Mucosa of stomach (tissue), 1 donor: Measurements from ENCODE around the gene SASH1.

Source experiments
- H3K27me3 ChIP-seq: one replicate; pipeline ENCODE4 v1.7.0; 2013; ENCODE audit warnings: mild to moderate bottlenecking, low read length; ENCODE audit not compliant: control insufficient read depth, insufficient read depth
- H3K36me3 ChIP-seq: one replicate; pipeline ENCODE4 v1.7.0; 2013; ENCODE audit warnings: low read length; ENCODE audit not compliant: control insufficient read depth, insufficient read depth
- H3K4me1 ChIP-seq: one replicate; pipeline ENCODE4 v1.7.0; 2013; ENCODE audit warnings: mild to moderate bottlenecking, low read length; ENCODE audit not compliant: control insufficient read depth, insufficient read depth
- H3K4me3 ChIP-seq: one replicate; pipeline ENCODE4 v1.7.0; 2013; ENCODE audit warnings: low read length
- H3K9ac ChIP-seq: one replicate; pipeline ENCODE4 v1.7.0; 2013; ENCODE audit warnings: mild to moderate bottlenecking, low read length, moderate library complexity
- H3K9me3 ChIP-seq: one replicate; pipeline ENCODE4 v1.7.0; 2013; ENCODE audit warnings: mild to moderate bottlenecking, low read length, moderate library complexity; ENCODE audit not compliant: control insufficient read depth
- donor health status: Pancreatic carcinoma.

Gene SASH1

GRCh38 chr6:148479497-148479896 is 136.9 kb downstream of the SASH1 start:
- Histone ChIP-seq H3K4me1 (no peaks in the 10 kb centered on the region), H3K9ac (no peak overlapping the region), H3K27me3 (no peaks in the 10 kb centered on the region), H3K36me3 (no peaks in the 10 kb centered on the region), H3K4me3 (no peak overlapping the region), H3K9me3 (no peaks in the 10 kb centered on the region)

GRCh38 chr6:148487461-148487860 is 144.8 kb downstream of the SASH1 start:
- no peaks in the 10 kb centered on the region for H3K36me3 ChIP-seq
- no peaks in the 10 kb centered on the region for H3K27me3 ChIP-seq
- H3K9ac ChIP-seq = no peak overlapping the region
- no peaks in the 10 kb centered on the region for H3K4me1 ChIP-seq
- H3K9me3 ChIP-seq = no peaks in the 10 kb centered on the region
- H3K4me3 ChIP-seq = no peak overlapping the region

- H3K9me3 ChIP-seq = no peaks in the 10 kb centered on the region
- H3K4me1 ChIP-seq = no peaks in the 10 kb centered on the region
- no peaks in the 10 kb centered on the region for H3K27me3 ChIP-seq
- H3K9ac ChIP-seq = no peak overlapping the region
- H3K36me3 ChIP-seq = no peaks in the 10 kb centered on the region
- no peak overlapping the region for H3K4me3 ChIP-seq
Measured at GRCh38 chr6:148491638-148492251, 149.1 kb downstream of the SASH1 start.

GRCh38 chr6:148492654-148493290 is 150.1 kb downstream of the SASH1 start:
- H3K4me3 ChIP-seq = no peak overlapping the region

GRCh38 chr6:148493424-148493823 is 150.8 kb downstream of the SASH1 start:
- H3K9me3 ChIP-seq = no peaks in the 10 kb centered on the region
- no peak overlapping the region for H3K9ac ChIP-seq
- no peaks in the 10 kb centered on the region for H3K4me1 ChIP-seq
- H3K36me3 ChIP-seq = no peaks in the 10 kb centered on the region
- H3K4me3 ChIP-seq = no peak overlapping the region
- H3K27me3 ChIP-seq = no peaks in the 10 kb centered on the region

More at GRCh38 chr6:148492654-148493290, 150.1 kb downstream of the SASH1 start:
- H3K27me3 ChIP-seq = no peaks in the 10 kb centered on the region
- no peaks in the 10 kb centered on the region for H3K9me3 ChIP-seq
- no peak overlapping the region for H3K9ac ChIP-seq
- no peaks in the 10 kb centered on the region for H3K36me3 ChIP-seq
- H3K4me1 ChIP-seq = no peaks in the 10 kb centered on the region

GRCh38 chr6:148494226-148494625 is 151.6 kb downstream of the SASH1 start:
- no peak overlapping the region for H3K9ac ChIP-seq
- no peaks in the 10 kb centered on the region for H3K27me3 ChIP-seq
- H3K4me3 ChIP-seq = no peak overlapping the region
- no peaks in the 10 kb centered on the region for H3K4me1 ChIP-seq
- H3K9me3 ChIP-seq = no peaks in the 10 kb centered on the region
- H3K36me3 ChIP-seq = no peaks in the 10 kb centered on the region

GRCh38 chr6:148495029-148495428 is 152.4 kb downstream of the SASH1 start:
- H3K9ac ChIP-seq = no peak overlapping the region
- H3K36me3 ChIP-seq = no peaks in the 10 kb centered on the region
- no peaks in the 10 kb centered on the region for H3K4me1 ChIP-seq
- H3K4me3 ChIP-seq = no peak overlapping the region
- no peaks in the 10 kb centered on the region for H3K27me3 ChIP-seq
- no peaks in the 10 kb centered on the region for H3K9me3 ChIP-seq

GRCh38 chr6:148497257-148497656 is 154.6 kb downstream of the SASH1 start:
- no peak overlapping the region for H3K9ac ChIP-seq
- H3K27me3 ChIP-seq = no peaks in the 10 kb centered on the region
- H3K36me3 ChIP-seq = no peaks in the 10 kb centered on the region
- no peaks in the 10 kb centered on the region for H3K4me1 ChIP-seq
- no peaks in the 10 kb centered on the region for H3K9me3 ChIP-seq
- no peak overlapping the region for H3K4me3 ChIP-seq

- H3K4me1 ChIP-seq = no peaks in the 10 kb centered on the region
Measured at GRCh38 chr6:148497717-148498116, 155.1 kb downstream of the SASH1 start.

GRCh38 chr6:148500402-148500801 is 157.8 kb downstream of the SASH1 start:
- H3K9ac ChIP-seq = no peak overlapping the region
- H3K9me3 ChIP-seq = no peaks in the 10 kb centered on the region
- no peak overlapping the region for H3K4me3 ChIP-seq
- H3K4me1 ChIP-seq = no peaks in the 10 kb centered on the region
- H3K36me3 ChIP-seq = no peaks in the 10 kb centered on the region
- no peaks in the 10 kb centered on the region for H3K27me3 ChIP-seq

More at GRCh38 chr6:148497717-148498116, 155.1 kb downstream of the SASH1 start:
- Histone ChIP-seq H3K36me3 (no peaks in the 10 kb centered on the region), H3K4me3 (no peak overlapping the region), H3K9me3 (no peaks in the 10 kb centered on the region), H3K27me3 (no peaks in the 10 kb centered on the region), H3K9ac (no peak overlapping the region)

GRCh38 chr6:148501178-148501590 is 158.5 kb downstream of the SASH1 start:
- Histone ChIP-seq H3K4me3 (no peak overlapping the region), H3K9me3 (no peaks in the 10 kb centered on the region), H3K36me3 (no peaks in the 10 kb centered on the region)

GRCh38 chr6:148502083-148502772 is 159.6 kb downstream of the SASH1 start:
- no peaks in the 10 kb centered on the region for H3K27me3 ChIP-seq
- H3K9ac ChIP-seq = no peak overlapping the region
- H3K4me3 ChIP-seq = no peak overlapping the region
- H3K4me1 ChIP-seq = no peaks in the 10 kb centered on the region
- no peaks in the 10 kb centered on the region for H3K9me3 ChIP-seq
- no peaks in the 10 kb centered on the region for H3K36me3 ChIP-seq

More at GRCh38 chr6:148501178-148501590, 158.5 kb downstream of the SASH1 start:
- no peaks in the 10 kb centered on the region for H3K27me3 ChIP-seq
- H3K9ac ChIP-seq = no peak overlapping the region
- no peaks in the 10 kb centered on the region for H3K4me1 ChIP-seq
